SK-N-SH (cell line): ENCODE measurements around the gene C8G. TPM values are rescaled to one million over a fixed set of nuclear protein-coding genes. Genes with fewer than 3 reads are reported as not detected.

Experiments used
- CTCF ChIA-PET: fragments of 300-600, 350-600 bp; formaldehyde crosslinking; extraction: SDS; loops from one replicate; lab custom pipeline; 2021; lab: Yijun Ruan, JAX
- POLR2A ChIA-PET: fragments of 350-600 bp; sonication (Branson Sonifier 250); formaldehyde crosslinking; extraction: SDS; loops from one replicate; lab custom pipeline; 2020; ENCODE audit warnings: antibody characterized with exemption, inconsistent platforms; lab: Yijun Ruan, JAX
- DNase-seq: peaks from one replicate; pipeline ENCODE4 v3.0.0; 2012
- H2AFZ ChIP-seq: fragments of 200-600 bp; sonication (generic); 2 replicates; pipeline ENCODE4 v1.8.1; 2016; ENCODE audit warnings: antibody characterized with exemption, mild to moderate bottlenecking, low read depth
- H3F3A ChIP-seq: fragments of 200-600 bp; sonication (generic); replicated peaks from 2 replicates; pipeline ENCODE3; 2016; ENCODE audit warnings: antibody characterized with exemption, mild to moderate bottlenecking; ENCODE audit not compliant: insufficient read depth
- H3K27ac ChIP-seq, 2 experiments: fragments of 200-500 bp in 1 of 2; fragments of 200-600 bp in 1 of 2; sonication (Bioruptor generic) in 1 of 2; sonication (generic), shearing (Covaris generic) in 1 of 2; 2 replicates each; pipeline versions ENCODE4 v1.5.1 to v1.6.1; 2014 to 2016; ENCODE audit warnings: low read depth in 2 of 2, inconsistent platforms in 1 of 2, low read length in 1 of 2, mild to moderate bottlenecking in 1 of 2, mixed read lengths in 1 of 2
- H3K27me3 ChIP-seq: fragments of 200-600 bp; sonication (generic), shearing (Covaris generic); 2 replicates; pipeline ENCODE4 v1.6.1; 2016; ENCODE audit warnings: mixed run types; ENCODE audit not compliant: insufficient read depth
- H3K36me3 ChIP-seq, 2 experiments: fragments of 200-500 bp in 1 of 2; fragments of 200-600 bp in 1 of 2; sonication (Bioruptor generic) in 1 of 2; sonication (generic) in 1 of 2; replicated peaks in 1 of 2; 2 replicates each; pipeline versions ENCODE3 to v1.5.1; 2014 to 2016; ENCODE audit warnings: low read length in 1 of 2, mild to moderate bottlenecking in 1 of 2; ENCODE audit not compliant: insufficient read depth in 2 of 2, control insufficient read depth in 1 of 2
- H3K4me1 ChIP-seq, 2 experiments: fragments of 200-500 bp in 1 of 2; fragments of 200-600 bp in 1 of 2; sonication (Bioruptor generic) in 1 of 2; sonication (generic), shearing (Covaris generic) in 1 of 2; 2 replicates each; pipeline versions ENCODE4 v1.5.1 to v1.6.1; 2014 to 2016; ENCODE audit warnings: low read depth in 1 of 2, low read length in 1 of 2, mixed run types in 1 of 2; ENCODE audit not compliant: insufficient read depth in 2 of 2, control insufficient read depth in 1 of 2
- H3K4me2 ChIP-seq: fragments of 200-600 bp; sonication (generic), shearing (Covaris generic); 2 replicates; pipeline ENCODE4 v1.6.1; 2017; ENCODE audit warnings: mixed run types
- H3K4me3 ChIP-seq, 2 experiments: fragments of 200-500 bp in 1 of 2; fragments of 200-600 bp in 1 of 2; sonication (Bioruptor generic) in 1 of 2; sonication (generic), shearing (Covaris generic) in 1 of 2; 2 replicates each; pipeline versions ENCODE4 v1.5.1 to v1.8.1; 2014 to 2016; ENCODE audit warnings: low read depth in 2 of 2, inconsistent platforms in 1 of 2, low read length in 1 of 2, mild to moderate bottlenecking in 1 of 2, mixed read lengths in 1 of 2, moderate library complexity in 1 of 2
- H3K79me2 ChIP-seq: fragments of 200-600 bp; sonication (generic); 2 replicates; pipeline ENCODE4 v1.8.1; 2017; ENCODE audit warnings: mild to moderate bottlenecking; ENCODE audit not compliant: insufficient read depth
- H3K9ac ChIP-seq: fragments of 200-600 bp; sonication (generic); 2 replicates; pipeline ENCODE4 v1.6.1; 2017; ENCODE audit warnings: mixed run types
- H3K9me2 ChIP-seq: fragments of 200-600 bp; sonication (generic); 2 replicates; pipeline ENCODE4 v1.6.1; 2017; ENCODE audit warnings: mixed run types
- H3K9me3 ChIP-seq: fragments of 200-600 bp; sonication (generic); 2 replicates; pipeline ENCODE4 v1.6.1; 2017; ENCODE audit warnings: mixed run types, mild to moderate bottlenecking, moderate library complexity
- H4K20me1 ChIP-seq: fragments of 200-600 bp; sonication (generic); 2 replicates; pipeline ENCODE4 v1.6.1; 2017; ENCODE audit warnings: mild to moderate bottlenecking, mixed run types; ENCODE audit not compliant: insufficient read depth
- CTCF ChIP-seq: fragments of 200-600 bp; sonication (generic); IDR thresholded peaks from 2 replicates; pipeline ENCODE4 v1.6.1; 2017; ENCODE audit warnings: antibody characterized with exemption, mild to moderate bottlenecking, moderate library complexity
- ELF1 ChIP-seq: IDR thresholded peaks from 2 replicates; pipeline ENCODE4 v1.4.0; 2012
- EP300 ChIP-seq, 2 experiments: IDR thresholded peaks; 2 replicates each; pipeline versions ENCODE4 v1.4.0 to v1.6.1; 2012; ENCODE audit warnings: borderline replicate concordance in 1 of 2, low read depth in 1 of 2, low read length in 1 of 2
- EZH2phosphoT487 ChIP-seq: fragments of 200-600 bp; sonication (generic); IDR thresholded peaks from 2 replicates; pipeline ENCODE4 v1.6.1; 2017; ENCODE audit warnings: low read depth, mixed run types, mild to moderate bottlenecking, antibody characterized with exemption, moderate library complexity, borderline replicate concordance
- FOSL2 ChIP-seq: IDR thresholded peaks from 2 replicates; pipeline ENCODE4 v1.4.0; 2012; ENCODE audit warnings: low read depth, mild to moderate bottlenecking, moderate library complexity, borderline replicate concordance
- FOXJ3 ChIP-seq: sonication (generic); formaldehyde crosslinking; IDR thresholded peaks from 2 replicates; pipeline ENCODE4 v1.5.1; 2020; ENCODE audit warnings: mild to moderate bottlenecking, missing genetic modification reagents
- FOXM1 ChIP-seq: IDR thresholded peaks from 2 replicates; pipeline ENCODE4 v1.4.0; 2012; ENCODE audit warnings: low read depth, mild to moderate bottlenecking
- JUND ChIP-seq: IDR thresholded peaks from 2 replicates; pipeline ENCODE4 v1.4.0; 2012
- MAX ChIP-seq: IDR thresholded peaks from 2 replicates; pipeline ENCODE4 v1.4.0; 2012; ENCODE audit warnings: low read depth
- MEF2A ChIP-seq: IDR thresholded peaks from 2 replicates; pipeline ENCODE4 v1.4.0; 2012; ENCODE audit warnings: low read depth, borderline replicate concordance
- MXI1 ChIP-seq: IDR thresholded peaks from 2 replicates; pipeline ENCODE4 v1.6.1; 2012; ENCODE audit warnings: mild to moderate bottlenecking, low read depth, low read length, improper control_type of control experiment
- NFIC ChIP-seq: IDR thresholded peaks from 2 replicates; pipeline ENCODE4 v1.4.0; 2012; ENCODE audit warnings: borderline replicate concordance
- POLR2AphosphoS5 ChIP-seq: IDR thresholded peaks from 2 replicates; pipeline ENCODE4 v1.6.1; 2012; ENCODE audit warnings: low read depth, low read length
- RCOR1 ChIP-seq: fragments of 150-350 bp; IDR thresholded peaks from 2 replicates; pipeline ENCODE4 v1.6.1; 2017; ENCODE audit warnings: antibody characterized with exemption, low read length
- RFX5 ChIP-seq: IDR thresholded peaks from 2 replicates; pipeline ENCODE4 v1.6.1; 2012; ENCODE audit warnings: mild to moderate bottlenecking, improper control_type of control experiment, low read length
- SMC3 ChIP-seq: IDR thresholded peaks from 2 replicates; pipeline ENCODE4 v1.6.1; 2012; ENCODE audit warnings: low read depth, low read length, improper control_type of control experiment
- TAF1 ChIP-seq: IDR thresholded peaks from 2 replicates; pipeline ENCODE4 v1.6.1; 2012; ENCODE audit warnings: low read depth, mild to moderate bottlenecking, low read length, moderate library complexity, borderline replicate concordance
- TCF12 ChIP-seq: IDR thresholded peaks from 2 replicates; pipeline ENCODE4 v1.4.0; 2012
- YY1 ChIP-seq: IDR thresholded peaks from 2 replicates; pipeline ENCODE4 v1.4.0; 2012; ENCODE audit warnings: low read depth, mild to moderate bottlenecking
- ZBTB33 ChIP-seq: IDR thresholded peaks from 2 replicates; pipeline ENCODE4 v1.4.0; 2012; ENCODE audit warnings: low read depth, borderline replicate concordance
- WGBS: methylation state at CpG from one replicate; pipeline ENCODE4 v1.1.6; 2017; ENCODE audit warnings: low lambda C conversion rate; 5-methylcytosine and 5-hydroxymethylcytosine counted together
- polyA plus RNA-seq, 3 experiments: library from polyadenylated mRNA; depleted of rRNA; stranded (reverse); fragments of >200 nt; gene quantifications; 2 replicates each; pipeline ENCODE4 v1.2.3, GENCODE V29; 2012

The C8G gene
- polyA plus RNA-seq, 1 of the 3 experiments (the other 2 are of a cell fraction): 0.28 TPM

GRCh38 chr9:136983656-136984314 is 38.7 kb downstream of the C8G start:
- Histone ChIP-seq H3K4me3 (no peak overlapping the region), H3K36me3 (no peaks in the 10 kb centered on the region), H3K79me2 (no peaks in the 10 kb centered on the region), H3K27ac (no peak overlapping the region), H4K20me1 (no peaks in the 10 kb centered on the region), H2AFZ (no peak overlapping the region), H3K9me3 (no peaks in the 10 kb centered on the region), H3K4me2 (no peak overlapping the region), H3K4me1 (peaks cover 0 to 5% of the 10 kb centered on the region in 2 experiments; a peak in 1 of 4 replicates), H3K27me3 (no peaks in the 10 kb centered on the region), H3K9ac (no peak overlapping the region), H3K9me2 (no peaks in the 10 kb centered on the region), H3F3A (peaks cover 4% of the 10 kb centered on the region)
- CTCF ChIA-PET: interaction anchor here (3.6 kb wide), 1 partner anchor 45 kb away, joined by 14 read pairs; the partner anchor contains the start of gene ABCA2
- no peak for TF ChIP-seq YY1
- no peak for TF ChIP-seq MXI1
- TF ChIP-seq EZH2phosphoT487: no peak
- no peak for TF ChIP-seq ZBTB33
- no peak for TF ChIP-seq SMC3
- TF ChIP-seq ELF1: no peak
- no peak for TF ChIP-seq MEF2A
- no peak for TF ChIP-seq TCF12
- TF ChIP-seq JUND: no peak
- TF ChIP-seq TAF1: no peak
- TF ChIP-seq POLR2AphosphoS5: no peak
- no peak for TF ChIP-seq EP300 (IDR thresholded peaks at IDR 0.05; ENCODE audit: borderline replicate concordance in 1 of 2, low read depth in 1 of 2, low read length in 1 of 2)
- no peak for TF ChIP-seq FOSL2
- no peak for TF ChIP-seq NFIC
- TF ChIP-seq RCOR1: no peak
- TF ChIP-seq FOXM1: no peak
- no peak for TF ChIP-seq MAX
- no peak for TF ChIP-seq RFX5
- no peak for TF ChIP-seq CTCF
- no peak for TF ChIP-seq FOXJ3
- DNase-seq: no peak
- POLR2A ChIA-PET: no interaction called here
- 67% methylated on average over 4 of the region's 11 CpGs for WGBS
